Transverse colon (tissue), 3 donors: ENCODE results near the gene METTL8.

Source experiments
- CTCF ChIP-seq, 5 experiments: fragments of 200-600 bp in 3 of 5; fragments of 450-650 bp in 2 of 5; sonication (generic) in 3 of 5; IDR thresholded peaks; 1 replicate in 2 of 5; 2 replicates in 3 of 5; pipeline ENCODE4 v1.5.1; 2016 to 2017; ENCODE audit warnings: antibody characterized with exemption in 5 of 5, inconsistent platforms in 3 of 5, mild to moderate bottlenecking in 2 of 5, moderate library complexity in 1 of 5
- POLR2A ChIP-seq: fragments of 450-650 bp; IDR thresholded peaks from one replicate; pipeline ENCODE4 v1.6.1; 2016; ENCODE audit warnings: antibody characterized with exemption, mild to moderate bottlenecking, moderate library complexity

GRCh38 chr2:171287036-171287571 is 146.7 kb downstream of the METTL8 start:
- TF ChIP-seq CTCF (IDR thresholded peaks at IDR 0.05): no peak
- no peak for TF ChIP-seq POLR2A
